ENCODE results near the gene NFATC2. TPM values are rescaled to one million over a fixed set of nuclear protein-coding genes. Genes with fewer than 3 reads are reported as not detected.

The NFATC2 gene
- polyA plus RNA-seq, 1 experiment = 0.21 TPM

GRCh38 chr20:51338692-51339440, 203.7 kb downstream of the NFATC2 start:
- Histone ChIP-seq H3K36me3 (ENCODE audit: control insufficient read depth, insufficient read depth, low read length) (no peaks in the 10 kb centered on the region), H3K27me3 (ENCODE audit: control insufficient read depth, insufficient read depth, low read length) (no peaks in the 10 kb centered on the region), H3K4me3 (ENCODE audit: low read depth, low read length) (no peak overlapping the region)
- no peak for DNase-seq (ENCODE audit: low read depth)
- ChIA-PET POLR2A (no interaction called here), CTCF (interaction anchor here (1.3 to 1.4 kb wide), 2 partner anchors 14 to 351 kb away, joined by 4 to 5 read pairs; no protein-coding TSS in a partner anchor)
- TF ChIP-seq CTCF (IDR thresholded peaks at IDR 0.05; ENCODE audit: insufficient read depth, low read depth, low read length) = no peak

DNA sequence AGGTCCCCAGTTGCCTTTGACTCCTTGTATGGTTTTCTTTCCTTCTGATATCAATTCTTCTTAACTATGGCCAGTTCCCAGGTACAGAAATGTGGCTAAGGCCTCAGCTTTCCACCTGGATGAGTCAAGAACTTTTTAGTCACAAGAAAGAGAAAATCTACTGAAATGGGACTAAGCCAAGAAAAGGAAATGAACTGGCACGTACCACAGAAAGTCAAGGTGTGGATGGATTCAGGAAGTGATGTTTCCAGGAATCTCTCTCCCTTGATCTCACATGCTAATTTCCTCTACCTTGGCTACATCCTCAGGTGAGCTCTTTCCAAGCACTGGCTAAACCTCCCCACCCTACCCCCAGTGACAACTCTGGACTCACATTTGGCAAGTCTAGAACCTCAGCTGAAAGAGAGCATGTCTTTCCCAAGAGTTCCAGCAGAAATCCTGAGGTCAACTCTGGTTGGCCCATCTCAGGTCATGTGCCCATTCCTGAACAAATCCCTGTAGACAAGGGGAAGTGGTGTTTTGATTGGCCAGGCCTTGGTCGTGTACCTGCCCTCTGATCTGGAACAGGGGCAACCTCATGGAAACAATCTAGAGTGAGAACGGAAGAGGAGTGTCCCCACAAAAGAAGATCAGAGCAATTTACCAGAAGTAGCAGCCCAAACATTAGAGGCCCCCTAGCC, 205.3 kb downstream of the NFATC2 start:
- ChIA-PET CTCF (interaction anchor here (0.9 to 1.2 kb wide), 2 partner anchors 11 to 356 kb away, joined by 3 to 5 read pairs; no protein-coding TSS in a partner anchor), POLR2A (no interaction called here)
- no peak for TF ChIP-seq CTCF (IDR thresholded peaks at IDR 0.05; ENCODE audit: insufficient read depth, low read depth, low read length)
- Histone ChIP-seq H3K4me3 (ENCODE audit: low read depth, low read length) (no peak overlapping the region), H3K36me3 (ENCODE audit: control insufficient read depth, insufficient read depth, low read length) (no peaks in the 10 kb centered on the region), H3K27me3 (ENCODE audit: control insufficient read depth, insufficient read depth, low read length) (no peaks in the 10 kb centered on the region)
- DNase-seq (ENCODE audit: low read depth) = no peak

Small RNAs within 50 kb of the gene (small RNA-seq; reads per million reads assigned to genes)
- not detected for gene MIR3194 (ENCODE audit: insufficient read length, low read depth, low replicate concordance)

Other genes with a start within 250 kb of the NFATC2 start
- 23.2 and 26.0 TPM in 2 replicates for gene ATP9A, start 225.7 kb upstream of the NFATC2 start, polyA plus RNA-seq (2011; rRNA removed)